GM12878 (cell line): ENCODE data around the gene SLC29A4. TPM values are rescaled to one million over a fixed set of nuclear protein-coding genes. Genes with fewer than 3 reads are reported as not detected.

Experiments
- ATAC-seq: fragments of 200-7000 bp; cut with Tn5 transposase; 3 replicates; pipeline ENCODE4 v1.9.1; 2020; ENCODE audit warnings: mild to moderate bottlenecking, moderate library complexity
- BruUV-seq: library from RNA; stranded (reverse); fragments of 400-500 nt; replicated peaks from 2 replicates; lab custom pipeline; 2021; lab: Mats Ljungman, UMichigan
- CTCF ChIA-PET: fragments of 300-600 bp; sonication (Branson Sonifier 250); formaldehyde crosslinking; extraction: SDS; loops from one replicate; lab custom pipeline; 2021; ENCODE audit warnings: inconsistent platforms; lab: Yijun Ruan, JAX
- POLR2A ChIA-PET: fragments of 350-600 bp; formaldehyde crosslinking; extraction: SDS; loops from one replicate; lab custom pipeline; 2021; ENCODE audit warnings: inconsistent platforms; lab: Charles Lee
- RAD21 ChIA-PET: fragments of 300-600 bp; sonication (Branson Sonifier 250); formaldehyde crosslinking; loops from one replicate; lab custom pipeline; 2023; ENCODE audit warnings: antibody characterized with exemption; ENCODE audit not compliant: unreplicated experiment; lab: Charles Lee
- SMC1A ChIA-PET: fragments of 300-600 bp; sonication (Branson Sonifier 250); formaldehyde crosslinking; loops from one replicate; lab custom pipeline; 2023; ENCODE audit not compliant: unreplicated experiment, uncharacterized antibody; lab: Charles Lee
- DNase-seq: peaks from one replicate; pipeline ENCODE4 v3.0.0-alpha.2; 2011; ENCODE audit warnings: low read depth, low spot score
- FAIRE-seq: peaks from 3 replicates; lab custom pipeline; 2011; peaks lifted over from hg19 to GRCh38; lab: Jason Lieb, UNC
- H2AFZ ChIP-seq: 2 replicates; pipeline ENCODE4 v1.6.0; 2011; ENCODE audit warnings: low read depth, low read length, control low read depth; ENCODE audit not compliant: control insufficient read depth
- H3K27ac ChIP-seq: 2 replicates; pipeline ENCODE4 v1.5.1; 2011; ENCODE audit warnings: control low read depth; ENCODE audit not compliant: control insufficient read depth, insufficient read depth
- H3K27me3 ChIP-seq, 2 experiments: replicated peaks in 1 of 2; 2 replicates each; pipeline versions ENCODE4 v1.6.0 to v1.6.1; 2011; ENCODE audit warnings: low read length in 1 of 2; ENCODE audit not compliant: control insufficient read depth in 2 of 2, insufficient read depth in 2 of 2
- H3K36me3 ChIP-seq, 2 experiments: 2 replicates each; pipeline ENCODE4 v1.5.1; 2011; ENCODE audit warnings: low read length in 1 of 2; ENCODE audit not compliant: control insufficient read depth in 2 of 2, insufficient read depth in 2 of 2
- H3K4me1 ChIP-seq: 2 replicates; pipeline ENCODE4 v1.6.1; 2011; ENCODE audit warnings: mild to moderate bottlenecking, low read length, moderate library complexity, mixed read lengths; ENCODE audit not compliant: control insufficient read depth, insufficient read depth
- H3K4me2 ChIP-seq: 2 replicates; pipeline ENCODE4 v1.6.0; 2011; ENCODE audit warnings: control low read depth; ENCODE audit not compliant: control insufficient read depth, insufficient read depth
- H3K4me3 ChIP-seq: fragments of 200-600 bp; sonication (generic); 2 replicates; pipeline ENCODE4 v1.5.1; 2016
- H3K79me2 ChIP-seq: 2 replicates; pipeline ENCODE4 v1.6.0; 2011; ENCODE audit warnings: low read length; ENCODE audit not compliant: control insufficient read depth, insufficient read depth
- H3K9ac ChIP-seq: 2 replicates; pipeline ENCODE4 v1.8.0; 2011; ENCODE audit warnings: low read length, control low read depth, mixed read lengths; ENCODE audit not compliant: control insufficient read depth, insufficient read depth
- H3K9me3 ChIP-seq: replicated peaks from 3 replicates; pipeline ENCODE4 v1.5.1; 2011; ENCODE audit warnings: mild to moderate bottlenecking, low read length; ENCODE audit not compliant: control insufficient read depth, insufficient read depth
- H4K20me1 ChIP-seq: 2 replicates; pipeline ENCODE4 v1.6.0; 2011; ENCODE audit not compliant: control insufficient read depth, insufficient read depth
- CHD1 ChIP-seq: IDR thresholded peaks from 2 replicates; pipeline ENCODE4 v1.6.1; 2012; ENCODE audit warnings: low read depth, low read length, improper control_type of control experiment
- ESRRA ChIP-seq: IDR thresholded peaks from 2 replicates; pipeline ENCODE4 v1.6.1; 2012; ENCODE audit warnings: mild to moderate bottlenecking, low read length, improper control_type of control experiment
- ETV6 ChIP-seq, 2 experiments: fragments of 450-650 bp in 1 of 2; IDR thresholded peaks in 1 of 2; conservative IDR thresholded peaks in 1 of 2; 2 replicates each; pipeline ENCODE4 v1.6.1; 2014; ENCODE audit warnings: antibody characterized with exemption in 1 of 2, borderline replicate concordance in 1 of 2, low read depth in 1 of 2, mild to moderate bottlenecking in 1 of 2, moderate library complexity in 1 of 2
- MTA3 ChIP-seq: IDR thresholded peaks from 2 replicates; pipeline ENCODE4 v1.6.1; 2012; ENCODE audit warnings: low read length, inconsistent platforms, borderline replicate concordance
- NBN ChIP-seq: fragments of 450-650 bp; IDR thresholded peaks from 2 replicates; pipeline ENCODE4 v1.6.1; 2016
- NFIC ChIP-seq: IDR thresholded peaks from 2 replicates; pipeline ENCODE4 v1.6.1; 2012; ENCODE audit warnings: low read depth, mild to moderate bottlenecking, inconsistent platforms, low read length, moderate library complexity
- NR2C2 ChIP-seq: IDR thresholded peaks from 2 replicates; pipeline ENCODE4 v1.6.1; 2011; ENCODE audit warnings: borderline replicate concordance, low read depth; ENCODE audit not compliant: control insufficient read depth, insufficient read length
- POLR2AphosphoS5 ChIP-seq: IDR thresholded peaks from 2 replicates; pipeline ENCODE4 v1.6.1; 2011; ENCODE audit warnings: mild to moderate bottlenecking, low read length, inconsistent platforms
- RCOR1 ChIP-seq: conservative IDR thresholded peaks from 2 replicates; pipeline ENCODE4 v1.6.1; 2012; ENCODE audit warnings: low read depth, low read length, improper control_type of control experiment
- SP1 ChIP-seq: IDR thresholded peaks from one replicate; pipeline ENCODE4 v1.6.1; 2011; ENCODE audit warnings: low read depth, low read length
- ZNF622 ChIP-seq: fragments of 450-650 bp; IDR thresholded peaks from 2 replicates; pipeline ENCODE4 v1.6.1; 2017; ENCODE audit warnings: mild to moderate bottlenecking, inconsistent platforms
- WGBS: methylation state at CpG from one replicate; pipeline ENCODE4 v1.1.6; 2016; ENCODE audit warnings: low lambda C conversion rate; ENCODE audit not compliant: insufficient replicate concordance, insufficient coverage; ENCODE audit errors: missing lambda C conversion rate; 5-methylcytosine and 5-hydroxymethylcytosine counted together
- in situ Hi-C: fragments of 300-500 bp; cut with MboI; formaldehyde crosslinking; loops from 9 replicates; pipeline ENCODE4 v1.14.3; 2018; ENCODE audit warnings: mixed read lengths
- intact Hi-C: fragments of 100-400 bp; cut with micrococcal nuclease; formaldehyde crosslinking; loops from one replicate; pipeline ENCODE4 v1.14.2; 2022; ENCODE audit not compliant: unreplicated experiment
- polyA plus RNA-seq, 11 experiments: library from polyadenylated mRNA; depleted of rRNA in 4 of 11; unstranded in 6 of 11; stranded (reverse) in 5 of 11; fragments of >200 nt; fragmentation: Nextera tagmentation in 4 of 11; fragmentation: Illumina TruSeq in 1 of 11; extraction: Ambion mirVana in 4 of 11; extraction: Trizol in 1 of 11; gene quantifications; 1 replicate in 1 of 11; 2 replicates in 10 of 11; pipeline versions ENCODE4 v1.2.1 to v1.2.3, GENCODE V29; 2011 to 2016; ENCODE audit warnings: inconsistent platforms in 2 of 11, missing spikeins in 2 of 11, low read depth in 1 of 11
- total RNA-seq, 4 experiments: library from RNA; depleted of rRNA in 3 of 4; stranded (reverse); fragments of >200 nt in 3 of 4; fragmentation: Illumina TruSeq in 1 of 4; extraction: Trizol in 1 of 4; gene quantifications; 2 replicates each; pipeline versions ENCODE4 v1.2.1 to v1.2.3, GENCODE V29; 2013 to 2021
- TF ChIP-seq, protein P1 (sequence below): fragments of 450-650 bp; IDR thresholded peaks from 2 replicates; pipeline ENCODE4 v1.6.1; 2017; ENCODE audit warnings: low read depth, mild to moderate bottlenecking, moderate library complexity
- TF ChIP-seq, protein P2 (sequence below): fragments of 450-650 bp; IDR thresholded peaks from 2 replicates; pipeline ENCODE4 v1.6.1; 2014; ENCODE audit warnings: mild to moderate bottlenecking
- TF ChIP-seq, protein P3 (sequence below), 3 experiments: IDR thresholded peaks in 2 of 3; conservative IDR thresholded peaks in 1 of 3; 2 replicates each; pipeline ENCODE4 v1.5.1; 2011; ENCODE audit warnings: low read depth in 3 of 3, low read length in 3 of 3, mild to moderate bottlenecking in 3 of 3, control low read depth in 2 of 3, moderate library complexity in 2 of 3, inconsistent platforms in 1 of 3, mixed read lengths in 1 of 3; ENCODE audit not compliant: control insufficient read depth in 2 of 3, insufficient read depth in 1 of 3; ENCODE audit errors: extremely low read depth in 1 of 3

The SLC29A4 gene
- total and polyA plus RNA-seq, 10 of the 15 experiments (the other 5 are each of a cell fraction or from before 2014, with no cell fraction given): 0.11 to 0.72 (median 0.23) TPM; not detected in 3

DNA sequence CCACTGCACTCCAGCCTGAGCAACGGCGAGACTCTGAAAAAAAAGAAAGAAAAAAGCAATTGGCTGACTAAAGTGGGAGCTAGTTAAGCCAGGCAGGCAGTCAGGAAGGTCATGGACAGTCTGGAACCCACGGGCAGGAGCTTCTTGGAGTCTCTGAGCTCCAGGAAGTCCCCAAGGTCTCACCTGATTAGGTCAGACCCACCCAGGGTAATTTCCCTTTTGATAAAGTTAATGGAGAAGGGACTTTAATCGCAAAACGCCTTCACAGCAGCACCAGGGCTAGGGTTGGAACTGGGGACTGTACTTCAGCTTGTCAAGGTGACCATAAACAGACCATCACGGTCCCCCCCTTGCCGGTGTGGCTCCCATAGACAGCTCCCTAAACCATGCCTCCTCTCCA is 6.6 kb downstream of the SLC29A4 start:
- Histone ChIP-seq H3K79me2 (no peaks in the 10 kb centered on the region), H3K36me3 (no peaks in the 10 kb centered on the region), H3K4me1 (no peaks in the 10 kb centered on the region), H3K27me3 (no peaks in the 10 kb centered on the region), H4K20me1 (no peaks in the 10 kb centered on the region), H3K9ac (no peak overlapping the region), H3K4me2 (no peak overlapping the region), H3K4me3 (no peak overlapping the region), H2AFZ (no peak overlapping the region), H3K27ac (no peak overlapping the region), H3K9me3 (no peaks in the 10 kb centered on the region; the same call in 2 of the 3 replicates)
- intact Hi-C loops: no loop called here
- POLR2A ChIA-PET: interaction anchor here (0.6 to 0.7 kb wide), 2 partner anchors 94 to 436 kb away, joined by 5 read pairs; no protein-coding TSS in a partner anchor
- no peak for TF ChIP-seq NFIC
- no peak for TF ChIP-seq SP1
- TF ChIP-seq MTA3: no peak
- TF ChIP-seq, protein P1, sequence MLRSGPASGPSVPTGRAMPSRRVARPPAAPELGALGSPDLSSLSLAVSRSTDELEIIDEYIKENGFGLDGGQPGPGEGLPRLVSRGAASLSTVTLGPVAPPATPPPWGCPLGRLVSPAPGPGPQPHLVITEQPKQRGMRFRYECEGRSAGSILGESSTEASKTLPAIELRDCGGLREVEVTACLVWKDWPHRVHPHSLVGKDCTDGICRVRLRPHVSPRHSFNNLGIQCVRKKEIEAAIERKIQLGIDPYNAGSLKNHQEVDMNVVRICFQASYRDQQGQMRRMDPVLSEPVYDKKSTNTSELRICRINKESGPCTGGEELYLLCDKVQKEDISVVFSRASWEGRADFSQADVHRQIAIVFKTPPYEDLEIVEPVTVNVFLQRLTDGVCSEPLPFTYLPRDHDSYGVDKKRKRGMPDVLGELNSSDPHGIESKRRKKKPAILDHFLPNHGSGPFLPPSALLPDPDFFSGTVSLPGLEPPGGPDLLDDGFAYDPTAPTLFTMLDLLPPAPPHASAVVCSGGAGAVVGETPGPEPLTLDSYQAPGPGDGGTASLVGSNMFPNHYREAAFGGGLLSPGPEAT: no peak
- FAIRE-seq (no peak), ATAC-seq (no peak), DNase-seq (no peak)
- RAD21 ChIA-PET: no interaction called here
- in situ Hi-C loops: no loop called here
- CTCF ChIA-PET: interaction anchor here (0.6 to 1.7 kb wide), 4 partner anchors 18 to 458 kb away, joined by 3 read pairs; no protein-coding TSS in a partner anchor
- SMC1A ChIA-PET: no interaction called here
- WGBS: 49% methylated on average over 5 of the region's 7 CpGs
- BruUV-seq: no TSS peak

DNA sequence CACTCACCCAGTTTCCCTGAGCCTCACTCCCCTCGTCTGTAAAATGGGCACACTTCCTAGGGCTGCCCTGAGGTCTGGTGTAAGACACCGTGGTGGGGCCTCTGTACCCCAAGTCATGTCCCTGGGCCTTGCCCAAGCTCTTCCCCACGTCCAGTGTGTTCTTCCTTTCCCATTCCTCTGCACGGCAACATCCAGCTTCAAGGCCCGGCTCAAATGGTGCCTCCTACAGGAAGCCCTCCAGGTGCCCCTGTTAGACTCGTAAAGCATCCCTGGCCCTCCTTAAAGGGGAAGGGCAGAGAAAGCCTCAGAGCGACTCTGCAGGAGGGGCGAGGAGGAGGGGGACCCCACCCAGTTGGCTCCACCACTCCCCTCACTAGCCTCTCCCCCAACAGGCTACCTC is 8.6 kb downstream of the SLC29A4 start:
- no peak overlapping the region for H3K4me3 ChIP-seq
- no peak overlapping the region for H3K4me2 ChIP-seq
- ATAC-seq (no peak), DNase-seq (no peak), FAIRE-seq (no peak)
- POLR2A ChIA-PET: no interaction called here
- no peaks in the 10 kb centered on the region for H4K20me1 ChIP-seq
- H3K27ac ChIP-seq: no peak overlapping the region
- H3K4me1 ChIP-seq: no peaks in the 10 kb centered on the region
- H3K9ac ChIP-seq: no peak overlapping the region
- CTCF ChIA-PET: no interaction called here
- intact Hi-C loops (no loop called here), in situ Hi-C loops (no loop called here)
- no peaks in the 10 kb centered on the region for H3K36me3 ChIP-seq
- 29% methylated on average over 8 of the region's 8 CpGs for WGBS
- RAD21 ChIA-PET: no interaction called here
- no peaks in the 10 kb centered on the region for H3K27me3 ChIP-seq
- H3K9me3 ChIP-seq: no peaks in the 10 kb centered on the region; the same call in 2 of the 3 replicates
- no TSS peak for BruUV-seq
- SMC1A ChIA-PET: no interaction called here
- no peaks in the 10 kb centered on the region for H3K79me2 ChIP-seq
- H2AFZ ChIP-seq: no peak overlapping the region
- TF ChIP-seq NR2C2: no peak
- TF ChIP-seq, protein P2, sequence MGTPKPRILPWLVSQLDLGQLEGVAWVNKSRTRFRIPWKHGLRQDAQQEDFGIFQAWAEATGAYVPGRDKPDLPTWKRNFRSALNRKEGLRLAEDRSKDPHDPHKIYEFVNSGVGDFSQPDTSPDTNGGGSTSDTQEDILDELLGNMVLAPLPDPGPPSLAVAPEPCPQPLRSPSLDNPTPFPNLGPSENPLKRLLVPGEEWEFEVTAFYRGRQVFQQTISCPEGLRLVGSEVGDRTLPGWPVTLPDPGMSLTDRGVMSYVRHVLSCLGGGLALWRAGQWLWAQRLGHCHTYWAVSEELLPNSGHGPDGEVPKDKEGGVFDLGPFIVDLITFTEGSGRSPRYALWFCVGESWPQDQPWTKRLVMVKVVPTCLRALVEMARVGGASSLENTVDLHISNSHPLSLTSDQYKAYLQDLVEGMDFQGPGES: no peak
- no peak for TF ChIP-seq POLR2AphosphoS5
- no peak for TF ChIP-seq RCOR1
- no peak for TF ChIP-seq ETV6 (conservative IDR thresholded peaks at IDR 0.05 in 1 of 2, IDR thresholded peaks at IDR 0.05 in 1 of 2; ENCODE audit: borderline replicate concordance in 1 of 2, low read depth in 1 of 2)
- no peak for TF ChIP-seq ZNF622
- TF ChIP-seq CHD1: no peak
- TF ChIP-seq NBN: no peak
- no peak for TF ChIP-seq ESRRA
- TF ChIP-seq, protein P3, sequence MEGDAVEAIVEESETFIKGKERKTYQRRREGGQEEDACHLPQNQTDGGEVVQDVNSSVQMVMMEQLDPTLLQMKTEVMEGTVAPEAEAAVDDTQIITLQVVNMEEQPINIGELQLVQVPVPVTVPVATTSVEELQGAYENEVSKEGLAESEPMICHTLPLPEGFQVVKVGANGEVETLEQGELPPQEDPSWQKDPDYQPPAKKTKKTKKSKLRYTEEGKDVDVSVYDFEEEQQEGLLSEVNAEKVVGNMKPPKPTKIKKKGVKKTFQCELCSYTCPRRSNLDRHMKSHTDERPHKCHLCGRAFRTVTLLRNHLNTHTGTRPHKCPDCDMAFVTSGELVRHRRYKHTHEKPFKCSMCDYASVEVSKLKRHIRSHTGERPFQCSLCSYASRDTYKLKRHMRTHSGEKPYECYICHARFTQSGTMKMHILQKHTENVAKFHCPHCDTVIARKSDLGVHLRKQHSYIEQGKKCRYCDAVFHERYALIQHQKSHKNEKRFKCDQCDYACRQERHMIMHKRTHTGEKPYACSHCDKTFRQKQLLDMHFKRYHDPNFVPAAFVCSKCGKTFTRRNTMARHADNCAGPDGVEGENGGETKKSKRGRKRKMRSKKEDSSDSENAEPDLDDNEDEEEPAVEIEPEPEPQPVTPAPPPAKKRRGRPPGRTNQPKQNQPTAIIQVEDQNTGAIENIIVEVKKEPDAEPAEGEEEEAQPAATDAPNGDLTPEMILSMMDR (IDR thresholded peaks at IDR 0.05 in 2 of 3, conservative IDR thresholded peaks at IDR 0.05 in 1 of 3; ENCODE audit: control insufficient read depth in 2 of 3, extremely low read depth in 1 of 3, insufficient read depth in 1 of 3, low read depth in 3 of 3, low read length in 3 of 3): no peak
